Right lobe of liver (tissue), 6 donors: ENCODE data around the gene ANGPTL2. TPM values are rescaled to one million over a fixed set of nuclear protein-coding genes. Genes with fewer than 3 reads are reported as not detected.

ENCODE experiments used
- ATAC-seq, 4 donors: fragments of 200-7000 bp; cut with Tn5 transposase; one replicate each; pipeline ENCODE4 v1.9.1; 2020; ENCODE audit warnings: mild to moderate bottlenecking in 4 of 4, moderate library complexity in 4 of 4
- DNase-seq, 3 donors: peaks; one replicate each; pipeline ENCODE4 v3.0.0-alpha.2; 2020
- H3K27ac ChIP-seq, 3 donors: fragments of 200-600 bp; one replicate each; pipeline ENCODE4 v1.8.0; 2022
- H3K27me3 ChIP-seq, 2 donors: fragments of 200-600 bp; one replicate each; pipeline ENCODE4 v1.8.0; 2022
- H3K36me3 ChIP-seq, 4 donors: fragments of 200-600 bp; sonication (generic) in 1 of 4; one replicate each; pipeline versions ENCODE4 v1.5.1 to v1.8.0; 2017 to 2022; ENCODE audit warnings: control low read depth in 1 of 4
- H3K4me1 ChIP-seq, 4 donors: fragments of 200-600 bp; sonication (generic) in 1 of 4; one replicate each; pipeline versions ENCODE4 v1.5.1 to v1.8.0; 2017 to 2022; ENCODE audit warnings: control low read depth in 1 of 4
- H3K4me3 ChIP-seq, 3 donors: fragments of 200-600 bp; one replicate each; pipeline ENCODE4 v1.8.0; 2022
- H3K9me3 ChIP-seq, 4 donors: fragments of 200-600 bp; sonication (generic) in 1 of 4; one replicate each; pipeline versions ENCODE4 v1.5.1 to v1.8.0; 2017 to 2022; ENCODE audit warnings: control low read depth in 1 of 4
- CTCF ChIP-seq, 4 donors: fragments of 200-600 bp in 3 of 4; fragments of 450-650 bp in 1 of 4; IDR thresholded peaks; one replicate each; pipeline versions ENCODE4 v1.5.1 to v1.8.0; 2016 to 2022; ENCODE audit warnings: antibody characterized with exemption in 4 of 4, mild to moderate bottlenecking in 2 of 4
- POLR2A ChIP-seq: fragments of 450-650 bp; IDR thresholded peaks from one replicate; pipeline ENCODE4 v1.6.1; 2017; ENCODE audit warnings: antibody characterized with exemption, mild to moderate bottlenecking
- WGBS: methylation state at CpG from one replicate; pipeline ENCODE4 v1.1.6; 2018; ENCODE audit warnings: low coverage, low lambda C conversion rate; ENCODE audit not compliant: insufficient coverage; ENCODE audit errors: missing lambda C conversion rate; 5-methylcytosine and 5-hydroxymethylcytosine counted together
- intact Hi-C, 2 donors: fragments of 100-400 bp; cut with DNase I; formaldehyde crosslinking; loops; one replicate each; pipeline versions ENCODE4 v1.11.2 to v1.14.1; 2022
- total RNA-seq, 6 experiments: library from RNA; depleted of rRNA in 2 of 6; stranded (reverse); fragments of >200 nt in 2 of 6; fragmentation: NEBNext Ultra II Directional in 3 of 6; extraction: Animal tissue kit (Norgen Biotek cat#: 25700) in 3 of 6; gene quantifications; one replicate each; pipeline versions ENCODE4 v1.1.0 to v1.2.4, GENCODE V29; 2016 to 2023
- donor health status: DM: no; HTN: yes; CAD: no.
- donor health status: DM: no; HTN: no; CAD: no.
- donor health status: DM: no; HTN: no; CAD: no.
- donor health status: DM: no; HTN: yes; CAD: no.
- donor health status: DM: no; HTN: yes; CAD: no.

ANGPTL2 gene
- total RNA-seq, 6 experiments from 2014 or later: 2.1 to 6.3 (median 3.0) TPM

GRCh38 chr9:127165116-127165515 lies 42.7 kb upstream of the ANGPTL2 start:
- Histone ChIP-seq H3K4me3 (no peak overlapping the region), H3K36me3 (no peaks in the 10 kb centered on the region), H3K9me3 (no peaks in the 10 kb centered on the region), H3K27me3 (no peaks in the 10 kb centered on the region), H3K27ac (no peak overlapping the region), H3K4me1 (no peaks in the 10 kb centered on the region)
- 94% methylated on average over 3 of the region's 4 CpGs for WGBS
- DNase-seq (no peak), ATAC-seq (no peak)
- intact Hi-C loops: no loop called here
- TF ChIP-seq CTCF (IDR thresholded peaks at IDR 0.05) (no peak), POLR2A (no peak)

GRCh38 chr9:127163409-127163808 lies 41.0 kb upstream of the ANGPTL2 start:
- H3K27me3 ChIP-seq: no peaks in the 10 kb centered on the region
- H3K36me3 ChIP-seq: no peaks in the 10 kb centered on the region
- WGBS: 40% methylated on average over 2 of the region's 2 CpGs
- ATAC-seq (peak; percentile 6 to 59 (median 38)), DNase-seq (no peak)
- H3K27ac ChIP-seq: no peak overlapping the region
- no peaks in the 10 kb centered on the region for H3K9me3 ChIP-seq
- no peak overlapping the region for H3K4me3 ChIP-seq
- peaks cover 0 to 11% (median 0%) of the 10 kb centered on the region in 4 donors for H3K4me1 ChIP-seq
- TF ChIP-seq POLR2A: no peak
- intact Hi-C loops: no loop called here

- H3K36me3 ChIP-seq: no peaks in the 10 kb centered on the region
- no peaks in the 10 kb centered on the region for H3K27me3 ChIP-seq
- H3K27ac ChIP-seq: peak overlapping the region in 1 of 3 donors; percentile 23
- DNase-seq (no peak), ATAC-seq (no peak)
- peaks cover 0 to 11% (median 0%) of the 10 kb centered on the region in 4 donors for H3K4me1 ChIP-seq
- intact Hi-C loops: no loop called here
- TF ChIP-seq POLR2A (no peak), CTCF (IDR thresholded peaks at IDR 0.05) (no peak)
- 90% methylated on average over 4 of the region's 4 CpGs for WGBS
- no peaks in the 10 kb centered on the region for H3K9me3 ChIP-seq
- no peak overlapping the region for H3K4me3 ChIP-seq
Measured at GRCh38 chr9:127162864-127163365, 40.5 kb upstream of the ANGPTL2 start.

GRCh38 chr9:127162046-127162863 lies 39.8 kb upstream of the ANGPTL2 start:
- Histone ChIP-seq H3K36me3 (no peaks in the 10 kb centered on the region), H3K9me3 (no peaks in the 10 kb centered on the region), H3K4me1 (peaks cover 0 to 11% (median 0%) of the 10 kb centered on the region in 4 donors), H3K4me3 (no peak overlapping the region), H3K27me3 (no peaks in the 10 kb centered on the region), H3K27ac (no peak overlapping the region)
- intact Hi-C loops: no loop called here
- no peak for ATAC-seq
- TF ChIP-seq CTCF (IDR thresholded peaks at IDR 0.05): no peak
- no peak for TF ChIP-seq POLR2A
- no peak for DNase-seq
- 59% methylated on average over 5 of the region's 9 CpGs for WGBS

GRCh38 chr9:127161081-127161624 lies 38.7 kb upstream of the ANGPTL2 start:
- intact Hi-C loops: no loop called here
- Histone ChIP-seq H3K4me3 (no peak overlapping the region), H3K4me1 (peaks cover 0 to 11% (median 0%) of the 10 kb centered on the region in 4 donors), H3K9me3 (no peaks in the 10 kb centered on the region), H3K36me3 (no peaks in the 10 kb centered on the region), H3K27me3 (no peaks in the 10 kb centered on the region), H3K27ac (no peak overlapping the region)
- DNase-seq (peak in 1 of 3 donors; percentile 23), ATAC-seq (no peak)
- TF ChIP-seq CTCF (IDR thresholded peaks at IDR 0.05) (no peak), POLR2A (no peak)
- no CpG with 5 or more reads among the region's 9 CpGs for WGBS
